ENCODE measurements around the gene VAPA. TPM values are rescaled to one million over a fixed set of nuclear protein-coding genes. Genes with fewer than 3 reads are reported as not detected.

Gene VAPA
- total RNA-seq, 4 donors from 2014 or later, result 208 to 233 (median 221) TPM

GRCh38 chr18:9868857-9869714, 44.7 kb upstream of the VAPA start:
- H3K4me1 ChIP-seq, result peaks cover 0 to 6% (median 0%) of the 10 kb centered on the region in 4 donors
- no peak overlapping the region for H3K4me3 ChIP-seq
- no peak for DNase-seq (ENCODE audit: low spot score in 2 of 2)
- peaks cover 0 to 17% (median 0%) of the 10 kb centered on the region in 4 donors for H3K9me3 ChIP-seq
- TF ChIP-seq CTCF (IDR thresholded peaks at IDR 0.05) (no peak), POLR2A (IDR thresholded peaks at IDR 0.05) (no peak), EP300 (IDR thresholded peaks at IDR 0.05) (no peak)
- no peaks in the 10 kb centered on the region for H3K27me3 ChIP-seq
- no peak overlapping the region for H3K27ac ChIP-seq
- WGBS, 2 donors, result 66 to 78% methylated on average over 6 of the region's 6 CpGs
- no peaks in the 10 kb centered on the region for H3K36me3 ChIP-seq

GRCh38 chr18:9869715-9870430, 43.9 kb upstream of the VAPA start:
- no peaks in the 10 kb centered on the region for H3K27me3 ChIP-seq
- TF ChIP-seq CTCF (IDR thresholded peaks at IDR 0.05) (no peak), POLR2A (IDR thresholded peaks at IDR 0.05) (no peak), EP300 (IDR thresholded peaks at IDR 0.05) (no peak)
- 55 to 61% methylated on average over 9 of the region's 9 CpGs for WGBS, 2 donors
- no peak for DNase-seq (ENCODE audit: low spot score in 2 of 2)
- H3K36me3 ChIP-seq, result no peaks in the 10 kb centered on the region
- H3K4me3 ChIP-seq, result no peak overlapping the region
- H3K27ac ChIP-seq, result no peak overlapping the region
- peaks cover 0 to 6% (median 0%) of the 10 kb centered on the region in 4 donors for H3K4me1 ChIP-seq
- H3K9me3 ChIP-seq, result peaks cover 0 to 14% (median 0%) of the 10 kb centered on the region in 4 donors

GRCh38 chr18:9870431-9871008, 43.3 kb upstream of the VAPA start:
- Histone ChIP-seq H3K4me3 (no peak overlapping the region), H3K36me3 (no peaks in the 10 kb centered on the region), H3K27me3 (no peaks in the 10 kb centered on the region), H3K4me1 (peaks cover 0 to 6% (median 0%) of the 10 kb centered on the region in 4 donors), H3K9me3 (peaks cover 0 to 8% (median 0%) of the 10 kb centered on the region in 4 donors), H3K27ac (no peak overlapping the region)
- no peak for TF ChIP-seq EP300 (IDR thresholded peaks at IDR 0.05)
- TF ChIP-seq CTCF (IDR thresholded peaks at IDR 0.05), result no peak
- 73 to 78% methylated on average over 4 of the region's 4 CpGs for WGBS, 2 donors
- DNase-seq (ENCODE audit: low spot score in 2 of 2), result no peak

GRCh38 chr18:9871244-9871746, 42.5 kb upstream of the VAPA start:
- Histone ChIP-seq H3K4me3 (no peak overlapping the region), H3K9me3 (peaks cover 0 to 1% (median 0%) of the 10 kb centered on the region in 4 donors), H3K27ac (no peak overlapping the region), H3K27me3 (no peaks in the 10 kb centered on the region), H3K4me1 (peaks cover 0 to 8% (median 0%) of the 10 kb centered on the region in 4 donors), H3K36me3 (no peaks in the 10 kb centered on the region)
- 80 to 86% methylated on average over 6 of the region's 6 CpGs for WGBS, 2 donors
- TF ChIP-seq POLR2A (IDR thresholded peaks at IDR 0.05) (no peak), EP300 (IDR thresholded peaks at IDR 0.05) (no peak), CTCF (IDR thresholded peaks at IDR 0.05) (no peak)
- DNase-seq (ENCODE audit: low spot score in 2 of 2), result no peak
